Eye (tissue), 1 donor: Measurements from ENCODE around the gene PARVA.
"Not testable (repeated sequence)": the region's sequence is repeated elsewhere in the genome, so short reads cannot be mapped to it uniquely, and the experiment has no call there.

Experiments
- DNase-seq: peaks from one replicate; pipeline ENCODE4 v3.0.0-alpha.2; 2015

PARVA gene

DNA sequence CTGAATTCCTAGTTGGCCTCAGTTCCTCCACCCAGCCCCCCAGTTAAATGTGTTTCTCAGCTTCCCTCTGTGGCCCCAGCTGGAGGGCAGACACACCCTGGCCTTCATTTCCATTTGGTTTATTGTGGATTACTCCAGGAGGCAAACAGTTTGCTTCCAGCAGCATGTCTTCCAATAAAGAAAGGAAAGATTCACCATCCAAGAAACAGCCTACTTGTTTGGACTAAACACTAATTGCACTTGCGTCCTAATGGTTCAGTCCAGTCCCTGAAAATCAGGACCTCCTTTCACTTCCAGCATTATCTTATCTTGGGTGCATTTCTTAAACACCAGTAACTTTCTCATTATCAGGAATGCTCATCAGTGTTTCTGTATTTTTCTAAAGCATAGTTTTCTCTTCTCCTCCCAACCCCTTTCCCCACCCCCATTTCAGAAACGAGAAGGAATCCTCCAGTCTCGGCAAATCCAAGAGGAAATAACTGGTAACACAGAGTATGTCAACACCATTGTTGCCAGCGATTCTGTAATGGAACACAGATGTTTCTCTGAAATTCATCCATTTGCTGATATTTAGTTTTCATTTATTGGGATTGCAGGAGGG lies 130.9 kb downstream of the PARVA start:
- DNase-seq: peak; percentile 88

DNA sequence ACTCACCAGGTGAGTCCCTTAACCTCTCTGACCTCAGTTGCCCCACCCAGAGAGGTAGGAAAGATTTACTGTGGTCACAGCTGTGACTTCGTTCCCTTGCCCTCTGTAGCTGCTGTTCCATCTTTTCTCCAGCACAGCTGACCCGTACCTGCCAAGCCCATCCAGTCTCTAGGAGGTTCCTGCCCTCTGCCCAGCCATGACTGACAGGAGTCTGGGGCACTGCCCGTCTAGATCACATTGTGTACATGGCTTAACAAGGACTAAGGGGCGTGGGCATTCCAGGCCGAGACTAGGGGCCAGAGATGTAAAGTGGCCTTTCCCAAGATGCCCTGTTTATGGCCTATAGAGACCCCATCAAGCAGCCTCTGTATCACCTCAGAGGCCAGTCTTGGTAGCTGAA lies 132.0 kb downstream of the PARVA start:
- no peak for DNase-seq

DNA sequence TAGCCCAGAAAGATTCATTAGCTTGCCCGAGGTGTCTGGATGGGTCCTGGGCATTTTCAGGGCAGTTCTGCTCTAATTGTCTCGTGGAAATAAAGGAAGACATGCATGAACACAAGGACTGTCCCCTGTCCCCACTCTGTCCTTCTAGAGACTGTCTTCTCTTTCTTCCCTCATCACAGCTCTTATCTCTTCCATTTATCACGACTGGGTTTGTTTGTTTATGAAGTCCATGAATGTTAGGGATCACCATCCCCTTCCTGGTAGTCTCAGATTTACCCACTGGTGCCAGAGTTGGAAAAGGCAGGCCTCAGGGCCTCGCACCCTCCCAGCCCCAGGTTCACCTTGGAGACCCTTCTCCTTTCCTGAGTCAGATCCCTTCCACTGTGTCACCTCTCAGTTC lies 134.8 kb downstream of the PARVA start:
- no peak for DNase-seq

DNA sequence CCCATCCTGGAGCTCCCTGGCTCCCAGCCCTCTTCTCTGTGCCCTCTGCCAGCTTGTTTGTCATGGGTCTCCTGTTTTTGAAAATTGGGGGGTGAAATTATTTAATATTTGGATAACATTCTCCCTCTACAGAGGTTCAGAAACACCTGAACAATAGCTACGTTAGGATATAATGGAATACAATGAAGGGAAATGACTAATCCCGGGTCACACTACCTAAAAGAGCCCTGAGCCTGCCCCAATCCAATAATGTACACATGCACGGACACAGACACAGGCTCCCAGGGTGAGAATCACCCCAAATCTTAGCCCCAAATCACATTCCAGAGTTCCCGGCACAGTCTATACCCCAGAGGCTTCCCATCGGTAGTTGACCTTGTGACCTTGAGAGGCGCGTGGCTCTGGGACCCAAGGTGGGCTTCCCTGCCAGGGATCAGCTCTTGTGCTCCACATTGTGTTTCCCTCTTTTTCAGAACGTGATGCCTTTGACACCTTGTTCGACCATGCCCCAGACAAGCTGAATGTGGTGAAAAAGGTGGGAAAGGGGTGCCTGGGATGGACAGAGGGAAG lies 135.5 kb downstream of the PARVA start:
- no peak for DNase-seq

DNA sequence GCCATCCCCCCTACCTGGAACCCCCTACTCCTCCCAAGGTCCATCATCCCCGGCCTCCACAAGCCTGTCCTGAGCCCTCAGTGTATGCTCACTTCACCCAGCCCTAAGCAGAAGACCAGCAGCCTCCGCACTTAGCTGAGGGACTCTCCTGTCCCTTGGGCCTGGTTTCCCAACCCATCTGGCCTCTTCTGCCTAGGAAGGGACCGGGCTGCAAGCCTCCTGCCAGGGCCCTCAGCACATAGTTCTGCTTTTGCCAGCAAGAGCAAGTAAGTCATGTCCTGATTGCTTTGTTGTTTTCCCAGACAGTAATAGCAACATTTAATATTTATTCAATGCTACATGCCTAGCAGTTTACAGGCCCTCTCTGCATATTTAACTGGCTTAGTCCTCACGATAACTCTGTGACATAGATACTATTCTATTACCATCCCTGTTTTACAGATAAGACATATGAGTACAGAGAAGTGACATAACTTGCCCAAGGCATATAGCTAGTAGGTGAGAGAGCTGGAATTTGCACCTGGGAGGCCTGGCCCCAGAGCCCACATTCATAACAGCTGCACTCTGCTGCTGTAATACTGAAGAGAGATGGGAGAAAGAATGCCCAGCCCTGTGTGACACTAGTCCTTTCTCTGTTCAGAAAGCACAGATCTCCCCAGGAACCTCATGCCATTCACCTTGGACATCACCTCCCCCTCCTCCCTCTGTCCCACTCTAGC lies 139.2 kb downstream of the PARVA start:
- no peak for DNase-seq

DNA sequence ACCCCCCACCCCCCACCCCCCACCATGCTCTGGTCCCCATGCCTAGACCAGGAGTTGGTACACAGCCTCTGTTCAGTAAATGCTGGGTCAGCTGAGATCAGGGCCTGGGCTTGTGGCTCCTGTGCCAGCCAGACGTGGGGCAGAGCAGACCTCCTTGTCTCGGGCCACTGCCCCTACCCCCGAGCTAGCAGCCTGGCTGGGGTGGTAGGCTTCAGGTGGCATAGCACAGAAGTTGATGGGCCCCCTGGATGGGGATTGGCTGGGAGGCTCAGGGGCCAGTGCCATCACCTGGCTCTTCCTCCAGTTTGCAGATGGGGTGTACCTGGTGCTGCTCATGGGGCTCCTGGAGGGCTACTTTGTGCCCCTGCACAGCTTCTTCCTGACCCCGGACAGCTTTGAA lies 139.9 kb downstream of the PARVA start:
- no peak for DNase-seq

DNA sequence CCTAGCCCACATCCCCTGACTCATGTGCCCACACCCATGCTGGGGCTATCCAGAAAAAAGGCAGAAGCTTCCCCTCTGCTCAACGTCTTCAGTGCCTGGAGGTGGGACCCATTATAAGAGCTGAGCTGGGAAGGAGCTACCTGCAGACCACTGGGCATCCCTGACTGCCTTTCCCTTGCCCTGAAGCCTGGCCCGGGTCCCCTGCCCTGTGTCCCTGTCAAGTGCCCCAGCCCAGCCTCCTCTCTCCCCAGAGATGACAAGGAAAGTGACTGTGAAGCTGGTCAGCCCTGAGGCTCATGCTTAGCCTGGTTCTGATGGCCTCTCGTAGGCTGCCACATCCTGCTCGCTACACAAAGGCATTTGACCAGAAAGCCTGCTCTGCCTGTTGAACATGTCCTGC lies 140.4 kb downstream of the PARVA start:
- DNase-seq: no peak

DNA sequence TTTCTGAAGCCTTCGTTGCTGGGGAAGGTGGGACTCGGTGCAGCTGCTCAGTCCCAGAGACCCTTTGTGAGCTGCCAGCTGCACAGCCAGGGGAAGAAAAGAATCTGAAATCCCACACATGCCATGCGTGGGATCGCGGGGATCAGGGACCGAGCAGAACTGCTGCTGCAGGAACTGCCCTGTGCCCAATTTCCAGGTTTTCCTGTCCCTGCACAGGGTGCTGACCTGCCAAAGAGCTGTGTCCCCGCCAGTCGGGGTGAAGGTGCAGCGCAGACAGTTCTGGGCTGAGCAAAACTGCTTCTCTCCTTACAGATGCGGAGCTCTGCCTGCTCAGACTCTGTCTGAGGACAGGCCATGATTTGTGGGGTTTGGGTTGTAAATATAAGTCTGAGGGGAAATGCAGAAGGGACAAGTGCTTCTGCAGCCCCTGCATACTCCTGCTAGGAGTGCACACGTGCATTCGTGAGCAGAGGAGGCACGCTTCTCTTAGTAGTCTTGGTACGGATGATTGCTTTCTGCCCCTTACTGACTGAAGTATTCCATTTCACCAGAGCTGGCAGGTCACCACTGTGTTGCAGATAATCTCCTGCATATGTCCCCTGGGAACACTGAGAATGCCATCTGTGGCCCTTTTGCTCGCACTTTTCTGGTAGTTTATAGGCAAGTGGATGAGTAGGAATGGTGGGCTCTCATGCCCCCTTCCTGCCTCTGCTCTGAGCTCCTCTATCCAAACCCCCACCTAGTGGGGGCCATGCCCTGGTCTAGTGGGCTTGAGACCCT lies 141.4 kb downstream of the PARVA start:
- DNase-seq: no peak

DNA sequence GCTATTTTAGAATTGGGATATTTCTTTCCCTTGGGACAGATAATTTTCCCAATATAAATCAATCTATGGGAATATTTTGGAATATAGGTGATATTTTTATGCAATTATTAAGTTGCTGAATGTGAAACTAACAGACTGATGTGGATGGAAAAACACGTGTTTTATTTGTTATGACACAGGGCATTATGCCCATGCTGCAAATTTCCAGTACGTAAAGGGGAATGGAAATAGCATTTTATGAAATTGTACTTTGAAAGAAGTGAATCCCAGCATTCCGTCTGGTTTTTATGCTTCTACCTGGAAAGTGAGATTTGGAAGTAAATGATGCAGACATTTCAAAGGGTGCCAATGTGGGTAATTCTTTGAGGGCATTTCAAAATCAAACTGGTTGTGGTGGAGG lies 142.7 kb downstream of the PARVA start:
- DNase-seq: no peak

DNA sequence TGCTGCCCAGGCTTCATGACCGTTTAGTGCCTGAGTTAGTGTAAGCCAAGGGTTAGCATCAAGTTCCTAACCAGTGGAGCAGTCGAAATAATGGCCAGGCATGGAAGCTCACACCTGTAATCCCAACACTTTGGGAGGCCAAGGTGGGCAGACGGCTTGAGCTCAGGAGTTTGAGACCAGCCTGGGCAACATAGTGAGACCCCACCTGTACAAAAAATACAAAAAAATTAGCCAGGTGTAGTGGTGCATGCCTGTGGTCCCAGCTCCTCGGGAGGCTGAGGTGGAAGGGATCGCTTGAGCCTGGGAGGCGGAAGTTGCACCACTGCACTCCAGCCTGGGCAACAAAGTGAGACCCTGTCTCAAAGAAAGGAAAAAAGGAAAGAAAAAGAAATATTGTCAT lies 143.2 kb downstream of the PARVA start:
- not testable (repeated sequence) for DNase-seq

DNA sequence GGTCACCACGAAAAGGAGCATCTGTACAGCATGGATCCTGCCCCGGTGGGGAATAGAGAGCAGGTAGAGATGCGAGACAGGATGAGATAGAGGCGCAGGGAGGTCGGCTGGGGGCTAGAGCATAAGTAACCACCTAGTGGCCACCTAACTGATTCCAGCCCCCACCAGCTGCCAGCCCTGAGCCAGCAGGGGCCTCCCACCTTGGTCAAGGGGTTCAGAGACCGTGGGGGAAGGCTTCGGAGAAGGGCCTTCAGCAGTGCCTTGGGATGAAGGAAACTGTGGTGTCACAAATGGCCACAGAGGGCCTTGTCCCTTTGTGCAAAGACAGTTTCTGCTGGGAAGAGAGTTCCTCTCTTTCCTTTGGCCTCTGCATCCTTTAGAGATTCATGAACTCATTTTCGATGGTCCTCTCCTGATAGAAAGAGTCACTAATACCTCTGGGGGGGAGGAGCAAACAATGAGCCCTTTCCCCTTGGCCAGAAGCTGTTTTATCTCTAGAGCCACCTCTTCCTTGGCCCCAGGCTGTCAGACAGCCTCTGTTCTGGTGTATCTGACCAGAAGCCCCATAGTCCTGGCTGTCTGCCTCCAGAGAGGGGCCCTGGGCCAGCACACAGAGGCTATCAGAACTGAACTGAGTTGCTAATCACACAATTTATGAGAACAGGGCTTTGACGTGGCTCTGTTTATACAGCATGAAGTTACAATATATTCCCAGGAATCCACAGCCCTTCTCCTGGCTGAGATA lies 146.0 kb downstream of the PARVA start:
- no peak for DNase-seq

DNA sequence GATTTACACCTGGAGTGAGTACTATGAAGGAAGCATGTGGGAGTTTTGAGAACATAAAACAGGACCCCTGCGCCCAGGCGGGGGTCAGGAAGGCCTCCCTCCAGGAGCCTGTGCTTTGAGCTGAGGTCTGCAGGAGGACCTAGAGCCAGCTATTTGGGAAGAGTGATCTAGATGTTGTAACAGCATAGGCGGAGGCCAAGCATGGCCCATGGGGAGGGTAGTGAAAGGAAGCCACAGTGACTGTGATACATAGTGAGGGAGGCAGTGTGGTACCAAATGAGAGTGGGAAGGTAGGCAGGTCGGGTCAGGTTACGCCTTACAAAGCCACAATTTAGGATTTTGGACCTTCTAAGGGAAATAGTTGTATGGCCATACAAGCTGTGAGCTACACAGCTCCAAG lies 147.5 kb downstream of the PARVA start:
- DNase-seq: no peak

DNA sequence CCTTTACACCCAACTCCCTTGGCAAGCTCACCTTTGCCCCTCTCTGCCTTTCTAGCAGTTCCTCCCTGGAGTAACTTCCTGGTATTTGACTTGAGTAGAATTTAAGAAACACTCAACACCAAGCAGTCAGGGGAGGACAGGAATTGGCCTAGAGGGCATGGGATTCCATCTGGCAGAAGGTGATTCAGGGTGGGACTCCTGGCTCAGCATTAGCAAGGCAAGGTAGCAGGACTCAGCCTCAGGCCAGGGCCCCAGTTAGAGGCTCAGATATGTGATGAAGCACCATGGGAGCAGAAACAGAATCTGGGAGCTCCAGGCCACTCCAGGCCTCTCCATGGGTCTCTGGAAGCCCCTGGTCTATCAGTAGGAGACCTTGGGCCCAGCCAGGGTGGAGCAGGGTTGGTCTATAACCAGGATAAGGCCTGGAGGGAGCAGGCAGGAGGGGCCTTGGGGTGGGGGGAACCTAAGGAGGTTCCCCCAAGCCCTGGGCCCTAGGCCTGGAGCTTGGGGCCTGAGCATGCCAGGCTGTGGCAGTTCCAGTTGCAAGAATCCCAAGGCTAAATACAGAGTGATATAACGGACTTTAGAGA lies 148.2 kb downstream of the PARVA start:
- no peak for DNase-seq

DNA sequence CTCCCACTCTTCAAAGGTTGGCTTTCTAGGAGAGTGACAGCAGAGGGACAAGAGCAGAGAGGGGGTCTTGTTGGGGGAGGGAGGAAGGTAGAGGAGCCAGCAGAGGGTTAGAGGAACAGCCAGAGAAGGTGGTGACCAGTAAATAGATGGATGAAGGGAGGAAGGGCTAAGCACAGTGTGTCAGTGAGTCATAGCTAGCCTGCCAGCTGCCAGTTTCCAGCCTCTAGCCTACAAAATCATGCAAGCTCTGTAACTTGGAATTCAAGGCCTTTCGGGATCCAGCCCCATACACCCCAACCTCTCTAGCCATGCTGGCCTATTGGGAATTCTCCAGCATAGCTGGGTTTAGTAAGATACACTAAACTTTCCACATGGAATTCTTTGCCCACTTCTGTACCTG lies 149.4 kb downstream of the PARVA start:
- DNase-seq: no peak

DNA sequence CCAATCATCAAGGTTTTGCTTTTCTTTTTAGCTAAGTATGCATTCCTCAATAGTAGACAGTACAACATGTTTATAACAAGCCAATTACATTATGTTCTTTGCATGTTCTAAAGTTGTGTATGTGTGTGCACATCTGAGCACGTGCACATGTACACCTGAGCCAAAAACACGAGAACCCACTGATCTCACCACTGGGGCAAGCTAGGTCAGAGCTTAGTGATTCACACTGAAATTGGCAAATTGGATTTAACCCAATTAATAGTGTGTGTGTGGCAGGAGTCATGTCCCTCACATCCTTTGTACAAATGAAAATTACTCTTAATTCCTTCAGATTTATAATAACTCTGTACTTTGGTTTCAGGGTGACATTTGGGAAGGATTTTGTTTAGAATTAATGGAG lies 151.1 kb downstream of the PARVA start:
- no peak for DNase-seq

DNA sequence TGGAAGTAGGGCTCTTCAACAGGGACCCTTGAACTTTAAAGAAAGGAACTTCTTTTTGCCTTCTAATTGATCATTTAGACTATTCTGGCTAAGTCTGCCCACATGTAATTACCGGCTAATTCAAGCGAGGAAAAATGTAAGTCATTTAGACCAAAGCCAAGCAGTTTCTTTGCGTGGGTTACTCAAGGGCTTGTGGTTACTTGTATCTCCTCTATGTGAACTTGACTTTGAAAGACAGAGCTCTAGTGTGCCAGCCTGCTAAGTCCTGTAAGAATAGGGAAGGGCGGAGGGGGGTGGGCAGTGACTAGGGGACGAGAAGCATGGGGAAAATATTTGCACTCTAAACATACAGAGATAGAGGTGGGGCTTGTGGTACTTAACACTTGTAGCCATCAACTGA lies 151.7 kb downstream of the PARVA start:
- DNase-seq: no peak

DNA sequence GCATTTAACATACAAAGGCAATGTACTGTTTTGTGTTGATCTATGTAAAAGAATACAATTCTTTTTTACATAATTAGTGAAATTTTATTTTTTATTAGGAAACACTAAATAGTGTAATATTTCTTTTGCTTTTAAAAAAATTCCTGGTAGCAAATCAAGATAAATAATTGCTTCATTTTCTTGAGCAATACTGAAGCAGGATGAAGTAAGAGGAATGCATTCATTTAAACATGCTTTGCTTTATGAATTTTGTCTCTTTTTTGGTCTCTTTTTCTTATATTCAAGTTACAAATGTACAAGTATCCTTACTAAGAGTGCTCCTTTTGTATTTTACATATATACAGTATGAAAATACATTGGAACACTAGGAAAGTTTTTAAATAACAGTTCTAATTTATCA lies 152.4 kb downstream of the PARVA start:
- no peak for DNase-seq

DNA sequence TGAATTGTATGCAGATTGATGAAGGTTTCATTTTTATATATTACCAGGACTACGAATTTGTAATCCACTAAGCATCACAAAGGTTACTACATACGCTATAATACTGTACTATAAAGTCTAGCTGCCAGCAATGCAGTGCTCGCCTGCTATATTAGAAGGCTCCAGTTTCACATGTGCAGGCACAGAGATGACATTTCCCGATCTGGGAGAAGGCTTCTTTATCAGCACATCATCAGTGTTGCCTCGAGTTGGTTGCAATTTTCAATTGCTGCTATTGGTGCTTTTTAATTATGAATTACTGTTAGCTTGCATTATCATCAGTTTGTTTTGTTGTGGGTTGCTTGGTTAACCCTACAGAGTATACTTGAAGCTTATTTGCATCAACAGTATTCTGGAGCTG lies 153.6 kb downstream of the PARVA start:
- DNase-seq: no peak

DNA sequence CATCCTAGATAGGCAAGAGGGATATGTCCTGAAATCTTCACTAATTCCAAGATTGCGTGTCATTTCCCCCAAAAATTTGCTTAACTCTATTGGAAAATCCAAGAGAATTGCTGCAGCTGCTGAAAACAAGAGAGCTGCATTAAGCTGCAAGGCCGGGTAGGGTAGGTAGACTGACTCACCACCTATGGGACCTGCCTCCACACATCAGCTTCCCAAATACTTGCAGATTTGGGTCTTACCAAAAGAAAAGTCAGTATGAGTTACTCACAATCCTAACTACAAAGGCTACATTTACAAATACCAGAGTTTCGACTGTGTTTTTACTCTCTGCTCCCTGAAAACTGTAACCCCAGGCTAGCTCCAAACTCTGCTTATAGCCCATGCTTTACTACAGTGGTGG lies 154.3 kb downstream of the PARVA start:
- DNase-seq: no peak

DNA sequence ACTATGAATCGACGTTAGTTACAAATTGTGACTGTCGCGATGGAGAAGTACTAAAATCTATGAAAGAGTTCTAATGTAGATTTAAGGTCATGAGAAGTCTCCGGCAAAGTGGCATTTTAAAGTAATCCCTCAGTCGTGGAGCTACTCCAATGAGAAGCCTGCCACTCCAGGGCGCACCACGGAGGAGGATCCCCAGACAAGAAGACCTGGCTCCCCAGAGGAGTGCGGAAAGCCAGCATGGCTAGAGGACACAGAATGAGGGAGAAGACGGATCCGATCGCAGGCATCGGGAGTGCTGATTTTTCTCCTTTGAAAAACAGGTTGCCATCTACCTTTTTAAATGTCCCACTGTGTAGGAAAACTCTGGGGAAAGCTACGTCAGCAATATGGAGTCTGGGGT lies 155.2 kb downstream of the PARVA start:
- DNase-seq: no peak

DNA sequence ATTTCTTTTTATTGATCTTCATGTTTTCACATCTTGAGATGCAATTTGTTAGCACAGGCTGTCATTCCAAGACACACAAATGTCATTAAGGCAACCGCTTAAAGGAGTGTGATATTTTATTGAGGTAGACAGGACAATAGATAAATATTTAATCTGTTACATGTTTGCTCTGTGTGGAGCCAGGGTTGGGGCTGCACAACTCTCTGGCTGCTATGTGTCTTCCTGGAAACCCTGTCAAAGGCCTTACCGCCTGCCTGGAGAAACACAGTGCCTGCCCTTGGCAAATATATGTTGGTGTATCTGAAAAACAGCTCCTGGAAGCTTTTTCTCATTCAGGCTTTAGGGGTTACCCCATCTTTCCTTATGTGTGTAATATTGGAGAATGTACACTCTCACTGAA lies 157.2 kb downstream of the PARVA start:
- no peak for DNase-seq

DNA sequence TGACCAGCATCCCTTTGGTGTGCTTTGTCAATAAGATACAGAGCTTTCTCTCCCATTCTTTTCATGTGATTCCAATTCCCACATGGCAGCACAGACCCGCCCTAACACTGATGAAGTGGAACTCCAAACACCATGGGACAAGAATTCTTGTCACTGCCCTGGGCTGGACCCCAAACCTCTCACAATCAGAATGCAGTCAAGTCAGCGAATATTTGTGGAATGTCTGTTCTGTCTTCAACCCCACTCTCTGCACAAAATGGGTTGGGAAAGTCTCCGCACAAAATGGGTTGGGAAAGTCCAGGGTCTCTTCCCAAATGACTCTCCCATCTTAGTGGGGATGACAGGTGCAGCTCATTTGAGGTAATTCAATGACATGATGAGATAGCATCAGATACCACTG lies 157.9 kb downstream of the PARVA start:
- DNase-seq: no peak

DNA sequence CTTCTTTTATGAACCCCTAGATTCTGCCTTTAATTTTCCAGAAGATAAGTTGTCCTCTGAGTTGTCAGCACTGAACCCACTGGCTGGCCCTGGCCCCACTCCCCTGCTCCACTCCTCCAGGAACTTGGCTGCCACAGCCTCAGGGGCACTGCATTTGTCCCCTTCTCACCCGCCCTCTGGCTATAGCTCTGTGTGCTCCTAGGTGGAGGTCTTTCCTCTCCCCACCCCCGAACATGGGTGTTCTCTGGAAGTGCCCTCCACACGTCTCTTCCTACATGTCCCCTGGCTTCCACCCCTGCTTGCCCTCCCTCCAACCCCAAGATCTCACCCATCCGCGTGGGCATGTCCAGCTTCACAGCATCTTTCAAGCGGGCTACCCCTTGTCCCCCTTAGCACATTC lies 159.2 kb downstream of the PARVA start:
- DNase-seq: no peak
